H1 (cell line): ENCODE results near the gene GGT6. TPM values are rescaled to one million over a fixed set of nuclear protein-coding genes. Genes with fewer than 3 reads are reported as not detected.

ENCODE experiments used
- CTCF ChIA-PET: fragments of 300-600 bp; sonication (Branson Sonifier 250); formaldehyde crosslinking; loops from one replicate; lab custom pipeline; 2021; ENCODE audit not compliant: partially characterized antibody; lab: Charles Lee
- POLR2A ChIA-PET: fragments of 300-600 bp; sonication (Branson Sonifier 250); formaldehyde crosslinking; loops from one replicate; lab custom pipeline; 2021; ENCODE audit warnings: inconsistent platforms; ENCODE audit not compliant: partially characterized antibody; lab: Charles Lee
- DNase-seq, 2 experiments: peaks; one replicate each; pipeline versions ENCODE4 v3.0.0 to v3.0.0-alpha.2; 2010 to 2022; ENCODE audit warnings: low spot score in 2 of 2, low read depth in 1 of 2, mixed read lengths in 1 of 2
- FAIRE-seq: peaks from 2 replicates; lab custom pipeline; 2011; peaks lifted over from hg19 to GRCh38; lab: Jason Lieb, UNC
- H2AFZ ChIP-seq: 2 replicates; pipeline ENCODE4 v1.8.1; 2012; ENCODE audit warnings: low read length, inconsistent platforms
- H2AK5ac ChIP-seq: 2 replicates; pipeline ENCODE4 v1.6.1; 2013; ENCODE audit warnings: low read depth, low read length
- H2BK120ac ChIP-seq: replicated peaks from 2 replicates; pipeline ENCODE3; 2013; ENCODE audit warnings: low read depth, low read length, inconsistent platforms
- H2BK12ac ChIP-seq: 2 replicates; pipeline ENCODE4 v1.6.1; 2013; ENCODE audit warnings: low read depth, low read length
- H2BK15ac ChIP-seq: 2 replicates; pipeline ENCODE4 v1.6.1; 2013; ENCODE audit warnings: low read length
- H2BK20ac ChIP-seq: 2 replicates; pipeline ENCODE4 v1.6.1; 2013; ENCODE audit warnings: low read length
- H2BK5ac ChIP-seq: 2 replicates; pipeline ENCODE4 v1.6.1; 2013; ENCODE audit warnings: low read depth, low read length
- H3K14ac ChIP-seq: 2 replicates; pipeline ENCODE4 v1.6.1; 2013; ENCODE audit warnings: inconsistent platforms; ENCODE audit not compliant: insufficient read length
- H3K18ac ChIP-seq: 2 replicates; pipeline ENCODE4 v1.6.1; 2013; ENCODE audit warnings: low read length; ENCODE audit errors: extremely low read depth
- H3K23ac ChIP-seq: 2 replicates; pipeline ENCODE4 v1.6.1; 2013; ENCODE audit warnings: inconsistent platforms; ENCODE audit not compliant: insufficient read length
- H3K23me2 ChIP-seq: 2 replicates; pipeline ENCODE4 v1.6.1; 2013; ENCODE audit warnings: low read depth, low read length
- H3K27ac ChIP-seq: 2 replicates; pipeline ENCODE4 v1.6.1; 2011; ENCODE audit warnings: low read depth, low read length, inconsistent platforms
- H3K27me3 ChIP-seq, 4 experiments: replicated peaks in 1 of 4; 1 replicate in 1 of 4; 2 replicates in 3 of 4; pipeline versions ENCODE4 v1.6.1 to v1.8.1; 2011 to 2013; ENCODE audit warnings: low read length in 3 of 4, mild to moderate bottlenecking in 3 of 4, inconsistent platforms in 2 of 4, mixed read lengths in 2 of 4, moderate library complexity in 1 of 4; ENCODE audit not compliant: control insufficient read depth in 3 of 4, insufficient read depth in 3 of 4; ENCODE audit errors: extremely low read depth in 1 of 4
- H3K36me3 ChIP-seq, 4 experiments: 2 replicates each; pipeline versions ENCODE4 v1.6.1 to v1.8.1; 2011 to 2013; ENCODE audit warnings: mild to moderate bottlenecking in 4 of 4, low read length in 3 of 4, moderate library complexity in 2 of 4, control low read depth in 1 of 4, inconsistent platforms in 1 of 4; ENCODE audit not compliant: insufficient read depth in 4 of 4, control insufficient read depth in 2 of 4
- H3K4ac ChIP-seq: replicated peaks from 2 replicates; pipeline ENCODE3; 2013; ENCODE audit warnings: low read length, low read depth, mixed read lengths, inconsistent platforms; ENCODE audit not compliant: insufficient read length
- H3K4me1 ChIP-seq, 4 experiments: replicated peaks in 1 of 4; 1 replicate in 1 of 4; 2 replicates in 3 of 4; pipeline versions ENCODE4 v1.6.1 to v1.8.1; 2011 to 2013; ENCODE audit warnings: low read length in 3 of 4, inconsistent platforms in 2 of 4, mixed read lengths in 1 of 4; ENCODE audit not compliant: insufficient read depth in 4 of 4, control insufficient read depth in 3 of 4
- H3K4me2 ChIP-seq, 2 experiments: 2 replicates each; pipeline versions ENCODE4 v1.6.1 to v1.8.1; 2011 to 2013; ENCODE audit warnings: low read depth in 2 of 2, low read length in 2 of 2, control low read depth in 1 of 2, inconsistent platforms in 1 of 2, mild to moderate bottlenecking in 1 of 2; ENCODE audit not compliant: insufficient read depth in 1 of 2
- H3K4me3 ChIP-seq, 4 experiments: fragments of 200-600, 300-600 bp in 1 of 4; sonication (generic), shearing (Covaris generic), sonication (Bioruptor Twin) in 1 of 4; 2 replicates each; pipeline versions ENCODE4 v1.5.1 to v1.8.1; 2011 to 2016; ENCODE audit warnings: low read length in 4 of 4, low read depth in 3 of 4, control low read depth in 2 of 4, inconsistent platforms in 2 of 4, mild to moderate bottlenecking in 2 of 4, mixed read lengths in 1 of 4, moderate library complexity in 1 of 4; ENCODE audit not compliant: insufficient read depth in 2 of 4; ENCODE audit errors: extremely low read depth in 1 of 4
- H3K56ac ChIP-seq: replicated peaks from 2 replicates; pipeline ENCODE3; 2013; ENCODE audit warnings: low read depth, mild to moderate bottlenecking, mixed read lengths, low read length, inconsistent platforms; ENCODE audit not compliant: insufficient read length
- H3K79me1 ChIP-seq: 2 replicates; pipeline ENCODE4 v1.6.1; 2013; ENCODE audit warnings: low read depth, low read length, control low read depth
- H3K79me2 ChIP-seq, 2 experiments: 2 replicates each; pipeline versions ENCODE4 v1.6.1 to v1.8.1; 2012 to 2013; ENCODE audit warnings: low read length in 2 of 2, mild to moderate bottlenecking in 2 of 2, inconsistent platforms in 1 of 2; ENCODE audit not compliant: insufficient read depth in 2 of 2, control insufficient read depth in 1 of 2
- H3K9ac ChIP-seq, 4 experiments: replicated peaks in 1 of 4; 1 replicate in 1 of 4; 2 replicates in 3 of 4; pipeline versions ENCODE4 v1.6.1 to v1.8.1; 2011 to 2013; ENCODE audit warnings: low read depth in 3 of 4, low read length in 3 of 4, control low read depth in 2 of 4, mild to moderate bottlenecking in 2 of 4, moderate library complexity in 2 of 4, inconsistent platforms in 1 of 4; ENCODE audit errors: extremely low read depth in 1 of 4
- H3K9me3 ChIP-seq, 2 experiments: 2 replicates each; pipeline versions ENCODE4 v1.6.1 to v1.8.1; 2012 to 2013; ENCODE audit warnings: mild to moderate bottlenecking in 2 of 2, moderate library complexity in 2 of 2, control low read depth in 1 of 2, inconsistent platforms in 1 of 2, low read depth in 1 of 2, low read length in 1 of 2, mixed read lengths in 1 of 2; ENCODE audit not compliant: insufficient read depth in 2 of 2
- H4K20me1 ChIP-seq, 2 experiments: replicated peaks in 1 of 2; 2 replicates each; pipeline versions ENCODE3 to v1.8.1; 2011 to 2013; ENCODE audit warnings: inconsistent platforms in 2 of 2, low read length in 2 of 2, mild to moderate bottlenecking in 1 of 2; ENCODE audit not compliant: insufficient read depth in 2 of 2, control insufficient read depth in 1 of 2
- H4K5ac ChIP-seq: 2 replicates; pipeline ENCODE4 v1.6.1; 2013; ENCODE audit warnings: low read length, low read depth, mixed read lengths, inconsistent platforms; ENCODE audit not compliant: insufficient read length
- H4K8ac ChIP-seq: 2 replicates; pipeline ENCODE4 v1.8.0; 2013; ENCODE audit warnings: mild to moderate bottlenecking, moderate library complexity, low read length, inconsistent platforms; ENCODE audit not compliant: insufficient read depth; ENCODE audit errors: extremely low read depth
- H4K91ac ChIP-seq: replicated peaks from 2 replicates; pipeline ENCODE3; 2013; ENCODE audit warnings: low read length, mixed read lengths, inconsistent platforms; ENCODE audit not compliant: insufficient read length
- ATF2 ChIP-seq: IDR thresholded peaks from 2 replicates; pipeline ENCODE4 v1.6.1; 2012; ENCODE audit warnings: low read length, inconsistent platforms
- BRCA1 ChIP-seq: IDR thresholded peaks from 2 replicates; pipeline ENCODE4 v1.6.1; 2012; ENCODE audit warnings: low read depth, low read length, improper control_type of control experiment
- CBX5 ChIP-seq: fragments of 300-800, 300-1000 bp; sonication (generic); IDR thresholded peaks from 2 replicates; pipeline ENCODE4 v1.7.1; 2016; ENCODE audit warnings: antibody characterized with exemption, low read length, low read depth
- CEBPB ChIP-seq: IDR thresholded peaks from 2 replicates; pipeline ENCODE4 v1.6.1; 2012; ENCODE audit warnings: low read depth, low read length
- CTBP2 ChIP-seq: IDR thresholded peaks from 2 replicates; pipeline ENCODE4 v1.7.0; 2011; ENCODE audit warnings: borderline replicate concordance, mild to moderate bottlenecking, moderate library complexity, mixed read lengths, low read length; ENCODE audit not compliant: insufficient read depth, insufficient read length
- JUN ChIP-seq: IDR thresholded peaks from 2 replicates; pipeline ENCODE4 v1.6.1; 2011; ENCODE audit warnings: low read depth, mild to moderate bottlenecking, improper control_type of control experiment, low read length
- JUND ChIP-seq: IDR thresholded peaks from 2 replicates; pipeline ENCODE4 v1.6.1; 2011; ENCODE audit warnings: mild to moderate bottlenecking, improper control_type of control experiment, low read length
- MAX ChIP-seq: IDR thresholded peaks from 2 replicates; pipeline ENCODE4 v1.6.1; 2012; ENCODE audit warnings: inconsistent platforms
- NRF1 ChIP-seq: IDR thresholded peaks from 2 replicates; pipeline ENCODE4 v1.6.1; 2011; ENCODE audit warnings: mild to moderate bottlenecking, low read depth, low read length, improper control_type of control experiment
- POU5F1 ChIP-seq: IDR thresholded peaks from 2 replicates; pipeline ENCODE4 v1.6.1; 2011; ENCODE audit warnings: low read depth, mild to moderate bottlenecking, low read length, moderate library complexity
- SAP30 ChIP-seq: fragments of 300-600 bp; sonication (generic); IDR thresholded peaks from 2 replicates; pipeline ENCODE4 v1.7.1; 2012; ENCODE audit warnings: low read length, moderate library complexity, mild to moderate bottlenecking, inconsistent platforms; ENCODE audit not compliant: insufficient read depth, insufficient replicate concordance
- TEAD4 ChIP-seq: IDR thresholded peaks from 2 replicates; pipeline ENCODE4 v1.6.1; 2012; ENCODE audit warnings: low read depth, low read length, inconsistent platforms, mixed read lengths
- WGBS, 2 experiments: shearing (Covaris generic) in 1 of 2; methylation state at CpG; one replicate each; pipeline versions ENCODE4 v1.1.6 to v1.1.7; 2013 to 2015; ENCODE audit warnings: low lambda C conversion rate in 2 of 2, mixed read lengths in 2 of 2, inconsistent platforms in 1 of 2, low coverage in 1 of 2, missing lambda C conversion rate in 1 of 2; ENCODE audit not compliant: insufficient replicate concordance in 2 of 2, insufficient coverage in 1 of 2, insufficient read length in 1 of 2; ENCODE audit errors: extremely low coverage in 1 of 2, missing lambda C conversion rate in 1 of 2; 5-methylcytosine and 5-hydroxymethylcytosine counted together
- polyA plus RNA-seq, 7 experiments: library from polyadenylated mRNA; depleted of rRNA in 3 of 7; stranded (reverse) in 5 of 7; unstranded in 2 of 7; fragments of >200 nt in 5 of 7; fragments of 200-250 nt in 2 of 7; gene quantifications; 1 replicate in 5 of 7; 2 replicates in 1 of 7; 4 replicates in 1 of 7; pipeline versions ENCODE4 v1.2.1 to v1.2.3, GENCODE V29; 2011 to 2013; ENCODE audit warnings: missing spikeins in 2 of 7, mixed read lengths in 2 of 7
- total RNA-seq: library from RNA; stranded (reverse); fragmentation: NEBNext Ultra II Directional; extraction: Animal tissue kit (Norgen Biotek cat#: 25700); gene quantifications from 2 replicates; pipeline ENCODE4 v1.2.1, GENCODE V29; 2021

GGT6 gene
- total and polyA plus RNA-seq, 2 of the 8 experiments (the other 6 are each of a cell fraction or from before 2014, with no cell fraction given), result 0.18 TPM; not detected in 1

DNA sequence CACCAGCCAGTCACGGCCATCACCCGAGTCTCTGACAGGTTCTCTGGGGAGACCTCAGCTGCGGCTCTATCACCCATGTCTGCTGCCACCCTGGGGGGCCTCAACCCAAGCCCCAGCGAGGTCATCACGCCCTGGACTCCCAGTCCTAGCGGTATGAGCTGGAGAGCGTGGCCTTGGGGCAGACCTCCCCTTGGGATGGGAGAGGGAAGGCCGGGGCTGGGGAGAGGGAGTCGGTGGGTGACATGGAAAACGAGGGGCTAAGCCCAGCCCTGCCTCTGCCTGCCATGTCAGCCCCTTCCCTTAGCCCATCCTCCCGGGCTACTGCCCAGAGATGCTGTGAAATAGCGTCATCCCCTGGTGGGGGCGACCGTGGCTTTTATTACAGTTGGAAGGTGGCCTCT is 32.6 kb upstream of the GGT6 start:
- peak overlapping the region; percentile 39; the same call in 1 of the 2 replicates for H2BK12ac ChIP-seq
- no peak overlapping the region for H3K4me3 ChIP-seq
- no peak for FAIRE-seq
- no peaks in the 10 kb centered on the region for H3K79me2 ChIP-seq
- no peak overlapping the region for H3K56ac ChIP-seq
- no peak overlapping the region for H2BK120ac ChIP-seq
- no peaks in the 10 kb centered on the region for H4K20me1 ChIP-seq
- no peak overlapping the region for H3K4ac ChIP-seq
- 87% methylated on average over 14 of the region's 14 CpGs; no CpG with 5 or more reads in 1 of the 2 experiments for WGBS, 2 experiments
- no peak overlapping the region for H2AK5ac ChIP-seq
- H2BK15ac ChIP-seq, result no peak overlapping the region
- no peak overlapping the region for H3K14ac ChIP-seq
- no peak overlapping the region for H2BK20ac ChIP-seq
- ChIA-PET POLR2A (interaction anchor here (0.6 to 1.7 kb wide), 3 partner anchors 9 to 303 kb away, joined by 3 to 4 read pairs (median 4); partner anchors contain the start of gene SMTNL2), CTCF (interaction anchor here (1.7 to 10.1 kb wide), 4 partner anchors 10 to 33 kb away, joined by 5 to 65 read pairs (median 45); partner anchors contain the start of gene SMTNL2)
- H4K8ac ChIP-seq, result no peak overlapping the region
- H3K4me2 ChIP-seq, result no peak overlapping the region
- no peaks in the 10 kb centered on the region for H3K27me3 ChIP-seq
- H4K91ac ChIP-seq, result no peak overlapping the region
- no peak for DNase-seq
- H3K9ac ChIP-seq, result no peak overlapping the region
- no peak overlapping the region for H4K5ac ChIP-seq
- H3K4me1 ChIP-seq, result peaks cover 0 to 14% (median 6%) of the 10 kb centered on the region in 4 experiments; a peak in 6 of 7 replicates
- H3K18ac ChIP-seq, result no peak overlapping the region
- no peaks in the 10 kb centered on the region for H3K23me2 ChIP-seq
- no peak overlapping the region; the same call in 1 of the 2 replicates for H3K27ac ChIP-seq
- no peaks in the 10 kb centered on the region for H3K9me3 ChIP-seq
- H3K36me3 ChIP-seq, result no peaks in the 10 kb centered on the region
- no peak overlapping the region for H2AFZ ChIP-seq
- no peaks in the 10 kb centered on the region for H3K79me1 ChIP-seq
- no peak overlapping the region; the same call in 1 of the 2 replicates for H2BK5ac ChIP-seq
- no peak overlapping the region for H3K23ac ChIP-seq
- TF ChIP-seq NRF1 (no peak), SAP30 (no peak), MAX (no peak), ATF2 (no peak), CBX5 (no peak), JUN (no peak), CTBP2 (no peak), BRCA1 (no peak), JUND (no peak), CEBPB (no peak), POU5F1 (no peak), TEAD4 (no peak)
